GM18873 (cell line): Measurements from ENCODE around the gene NELFE.
"Not testable (repeated sequence)": the region's sequence is repeated elsewhere in the genome, so short reads cannot be mapped to it uniquely, and the experiment has no call there.

Experiments
- ATAC-seq: cut with Tn5 transposase; IDR thresholded peaks from one replicate; pipeline ENCODE4 v1.9.1; 2021; ENCODE audit warnings: mild to moderate bottlenecking, moderate library complexity, moderate number of reproducible peaks; ENCODE audit not compliant: unreplicated experiment, low FRiP score

The NELFE gene

GRCh38 chr6:31949926-31950548, 8.7 kb downstream of the NELFE start:
- no peak for ATAC-seq

GRCh38 chr6:31948753-31949413, 9.9 kb downstream of the NELFE start:
- no peak for ATAC-seq

- no peak for ATAC-seq
Observed at GRCh38 chr6:31948306-31948705, 10.5 kb downstream of the NELFE start.

- ATAC-seq, result no peak
Observed at GRCh38 chr6:31947864-31948263, 10.9 kb downstream of the NELFE start.

GRCh38 chr6:31947070-31947675, 11.6 kb downstream of the NELFE start:
- ATAC-seq, result no peak

GRCh38 chr6:31946370-31946885, 12.3 kb downstream of the NELFE start:
- no peak for ATAC-seq

GRCh38 chr6:31945507-31946369, 13.0 kb downstream of the NELFE start, which contains the start of gene CFB:
CFB (plus strand) TSS chr6:31946095; CDS start chr6:31946222, 127 bp downstream.
- ATAC-seq, result no peak

GRCh38 chr6:31945154-31945506, 13.6 kb downstream of the NELFE start:
- no peak for ATAC-seq

- ATAC-seq, result no peak
Observed at GRCh38 chr6:31943742-31944141, 15.0 kb downstream of the NELFE start.

- no peak for ATAC-seq
Observed at GRCh38 chr6:31940256-31940664, 18.5 kb downstream of the NELFE start.

- no peak for ATAC-seq
Observed at GRCh38 chr6:31935823-31936222, 22.9 kb downstream of the NELFE start.

- ATAC-seq, result no peak
Observed at GRCh38 chr6:31935021-31935420, 23.8 kb downstream of the NELFE start.

- ATAC-seq, result no peak
Observed at GRCh38 chr6:31933537-31933936, 25.2 kb downstream of the NELFE start.

GRCh38 chr6:31932137-31932536, 26.6 kb downstream of the NELFE start:
- not testable (repeated sequence) for ATAC-seq

GRCh38 chr6:31930962-31931361, 27.8 kb downstream of the NELFE start:
- ATAC-seq, result no peak

GRCh38 chr6:31928672-31928939, 30.2 kb downstream of the NELFE start:
- no peak for ATAC-seq

- no peak for ATAC-seq
Observed at GRCh38 chr6:31927863-31928671, 30.7 kb downstream of the NELFE start.

GRCh38 chr6:31927242-31927862, 31.4 kb downstream of the NELFE start, which contains the start of gene C2:
C2 (plus strand) TSS chr6:31927717; CDS start chr6:31927753, 36 bp downstream.
- no peak for ATAC-seq

GRCh38 chr6:31922942-31923341, 35.8 kb downstream of the NELFE start:
- no peak for ATAC-seq

- no peak for ATAC-seq
Observed at GRCh38 chr6:31920811-31921210, 38.0 kb downstream of the NELFE start.
